Hippocampal formation (tissue), 2 donors: Measurements from ENCODE around the gene CASTOR2.
"Not testable (repeated sequence)": the region's sequence is repeated elsewhere in the genome, so short reads cannot be mapped to it uniquely, and the experiment has no call there.

Experiments
- DNase-seq, 2 donors: peaks; one replicate each; lab custom pipeline; 2025; lab: John Stamatoyannopoulos, UW

Gene CASTOR2

DNA sequence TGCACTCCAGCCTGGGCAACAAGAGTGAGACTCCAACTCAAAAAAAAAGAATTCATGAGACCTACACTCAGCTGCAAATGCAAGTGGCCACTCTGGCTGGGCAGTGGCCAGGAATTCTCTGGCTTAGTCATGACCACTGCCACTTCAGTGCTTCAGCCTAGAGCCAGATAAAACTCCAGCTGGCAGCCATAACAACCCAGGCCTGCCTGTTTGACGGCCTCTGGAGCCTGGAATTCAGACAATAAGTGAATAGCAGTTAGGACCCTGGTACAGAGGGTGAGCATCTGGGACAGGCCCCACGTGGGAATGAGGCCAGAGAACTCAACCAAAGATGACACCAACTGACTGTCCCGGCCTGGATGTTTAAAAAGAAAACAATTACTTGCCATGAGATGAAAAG, 90.2 kb downstream of the CASTOR2 start:
- DNase-seq = peak; percentile 45 to 67

DNA sequence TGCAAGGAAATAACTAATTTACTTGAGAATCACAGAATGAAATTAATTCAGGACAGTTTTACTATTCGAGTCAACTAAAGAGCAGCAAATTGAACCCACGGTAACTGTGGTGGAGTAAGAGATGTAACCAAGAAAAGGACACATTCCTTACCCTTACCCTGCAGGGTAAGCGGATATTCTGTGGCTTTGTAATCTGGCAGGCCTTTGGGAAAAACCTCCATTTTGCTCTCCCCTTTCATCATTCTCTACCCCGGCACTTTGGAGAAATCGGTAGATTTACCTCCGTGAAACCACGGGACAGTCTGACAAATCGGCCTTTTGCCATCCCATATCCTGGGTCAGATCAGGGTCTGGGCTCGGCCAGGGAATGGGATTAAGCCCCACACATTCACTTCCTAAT, 90.7 kb downstream of the CASTOR2 start:
- no peak for DNase-seq

DNA sequence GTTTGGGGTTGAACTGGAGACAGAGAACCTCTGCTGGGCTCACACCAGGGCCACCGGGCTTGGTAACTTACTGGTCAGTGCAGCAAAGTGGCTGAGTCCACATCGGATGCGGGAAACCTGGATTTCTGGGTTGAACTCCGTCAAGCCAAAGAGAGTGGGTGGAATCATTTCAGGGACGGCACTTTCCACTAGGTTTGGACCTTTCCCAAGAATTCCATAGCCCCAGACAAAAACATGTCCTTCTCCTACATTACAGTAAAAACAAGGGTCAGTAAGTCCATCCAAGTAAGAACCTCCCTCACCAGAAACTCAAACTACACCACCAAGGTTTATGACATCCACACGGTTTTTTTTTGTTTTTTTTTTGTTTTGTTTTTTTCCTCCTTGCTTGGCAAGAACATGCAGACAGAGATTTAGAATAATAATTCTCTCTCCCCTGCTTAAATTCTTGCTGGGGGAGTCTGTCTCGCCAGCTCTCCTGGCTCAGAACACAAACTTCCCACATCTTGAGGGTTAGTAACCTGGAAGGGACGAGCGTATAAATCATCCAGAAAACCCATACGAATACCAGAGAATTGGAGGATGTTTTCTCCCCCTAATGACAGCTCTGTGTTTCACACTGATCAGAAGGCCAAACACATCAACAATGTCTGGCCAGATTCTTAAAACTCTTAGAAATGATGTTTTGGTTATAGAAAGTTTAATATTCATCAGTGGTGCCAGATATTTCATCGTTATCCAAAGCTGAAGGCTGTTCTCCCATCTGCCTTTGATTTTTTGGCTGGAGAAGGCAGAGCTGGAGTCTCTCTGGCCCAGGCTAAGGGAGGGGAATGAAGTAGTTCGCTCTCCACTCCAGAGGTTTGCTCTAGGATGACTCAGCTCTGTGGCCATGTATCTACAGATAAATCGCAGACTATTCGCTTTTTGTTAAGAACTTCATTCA, 91.6 kb downstream of the CASTOR2 start:
- no peak for DNase-seq

DNA sequence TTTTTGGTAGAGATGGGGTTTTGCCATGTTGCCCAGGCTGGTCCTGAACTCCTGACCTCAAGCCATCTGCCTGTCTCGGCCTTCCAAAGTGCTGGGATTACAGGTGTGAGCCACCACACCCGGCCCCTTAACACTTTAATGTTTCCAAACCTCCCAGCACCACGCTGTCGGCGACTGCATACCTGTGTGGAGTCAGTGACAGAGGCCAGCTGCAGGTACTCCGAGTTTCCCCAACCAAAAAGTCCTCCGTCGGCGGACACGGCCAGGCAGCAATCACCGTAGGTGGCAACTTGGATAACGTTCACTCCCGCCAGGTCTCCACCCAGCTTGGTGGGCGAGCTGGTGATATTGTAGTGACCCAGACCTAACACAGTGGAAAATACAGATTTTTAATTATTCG, 93.9 kb downstream of the CASTOR2 start:
- DNase-seq = no peak

DNA sequence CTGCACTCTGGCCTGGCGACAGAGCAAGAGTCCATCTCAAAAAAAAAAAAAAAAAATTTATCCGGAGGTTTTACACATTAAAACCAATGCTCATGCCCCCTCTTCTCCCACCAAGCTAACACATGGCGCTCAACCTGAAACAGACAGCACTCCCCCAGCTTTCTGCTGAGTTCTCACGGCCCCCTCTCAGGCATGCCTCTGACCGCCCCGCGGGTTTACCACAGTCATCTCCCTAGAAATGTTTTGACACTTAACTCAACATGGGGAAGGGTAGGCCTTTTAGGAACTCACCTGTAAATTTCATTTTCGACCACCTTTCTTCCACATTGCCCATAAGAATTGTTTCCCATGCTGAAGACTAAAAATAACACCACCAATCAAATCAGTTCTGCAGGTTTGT, 99.8 kb downstream of the CASTOR2 start:
- DNase-seq = no peak

DNA sequence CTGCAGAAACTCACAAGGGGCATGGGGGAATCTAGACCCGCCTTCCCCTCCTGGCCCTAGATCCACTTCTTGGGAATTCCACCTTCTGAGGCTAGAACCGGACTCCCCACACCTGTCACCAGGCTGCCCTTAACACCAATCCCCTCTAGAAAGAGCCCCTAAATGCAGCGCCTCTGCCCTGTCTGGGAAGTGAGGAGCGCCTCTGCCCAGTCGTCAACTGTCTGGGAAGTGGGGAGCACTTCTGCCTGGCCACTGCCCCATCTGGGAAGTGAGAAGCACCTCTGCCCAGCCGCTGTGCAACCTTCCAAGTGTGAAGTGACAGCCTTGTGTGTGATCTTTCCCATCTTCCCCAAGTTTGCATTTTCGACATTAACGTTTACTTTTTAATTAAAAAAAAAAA, 100.3 kb downstream of the CASTOR2 start:
- no peak for DNase-seq

DNA sequence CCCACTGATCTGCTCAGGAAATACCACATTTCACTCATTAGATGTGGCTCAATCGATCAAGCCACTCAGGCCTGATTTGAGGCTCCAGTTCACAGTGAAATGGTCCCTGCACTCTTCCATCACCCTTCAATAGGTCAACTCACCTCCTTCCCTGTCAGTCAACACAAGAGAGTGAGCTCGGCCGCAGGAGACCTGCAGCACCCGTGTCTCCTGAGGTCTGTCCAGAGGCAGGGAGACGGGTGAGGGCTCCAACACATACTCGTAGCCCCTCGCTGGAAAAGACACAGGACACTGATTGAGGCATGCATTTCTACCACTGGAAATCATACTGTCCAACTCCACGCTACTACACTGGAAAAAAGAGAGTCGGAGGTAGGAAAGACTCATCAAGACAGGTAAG, 102.0 kb downstream of the CASTOR2 start:
- no peak for DNase-seq

DNA sequence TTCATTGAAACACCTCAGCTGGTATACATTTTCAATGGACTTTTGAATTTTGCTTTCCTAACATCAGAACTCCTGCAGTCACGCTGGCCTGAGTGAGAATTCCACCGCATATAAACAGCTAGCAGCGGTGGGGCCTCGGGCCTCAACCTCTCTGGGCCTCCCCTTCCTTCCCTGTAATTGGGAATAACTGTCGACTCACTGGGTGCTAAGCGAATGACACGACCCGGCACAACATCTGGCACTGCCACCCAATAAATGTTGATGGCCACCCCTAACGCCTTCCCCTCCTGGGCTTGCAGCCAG, 108.4 kb downstream of the CASTOR2 start:
- DNase-seq = no peak

DNA sequence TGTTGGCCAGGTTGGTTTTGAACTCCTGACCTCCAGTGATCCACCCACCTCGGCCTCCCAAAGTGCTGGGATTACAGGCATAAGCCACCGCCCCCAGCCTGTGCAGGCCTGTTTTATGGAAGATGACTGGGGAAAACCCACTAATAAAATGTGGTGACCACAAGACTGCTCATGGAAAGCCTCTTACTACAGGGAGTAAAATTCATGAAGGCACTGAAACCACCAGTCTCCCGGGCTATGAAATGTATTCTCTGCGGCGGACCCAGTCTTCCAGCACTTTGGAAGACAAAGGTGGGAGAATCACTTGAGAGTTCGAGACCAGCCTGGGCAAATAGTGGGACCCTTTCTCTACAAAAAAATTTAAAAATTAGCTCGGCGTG, 109.7 kb downstream of the CASTOR2 start:
- DNase-seq = not testable (repeated sequence)
